ENCODE measurements around the gene QRICH1. TPM values are rescaled to one million over a fixed set of nuclear protein-coding genes. Genes with fewer than 3 reads are reported as not detected.

QRICH1 gene
- total RNA-seq, 1 experiment from 2014 or later: 87.5 TPM

DNA sequence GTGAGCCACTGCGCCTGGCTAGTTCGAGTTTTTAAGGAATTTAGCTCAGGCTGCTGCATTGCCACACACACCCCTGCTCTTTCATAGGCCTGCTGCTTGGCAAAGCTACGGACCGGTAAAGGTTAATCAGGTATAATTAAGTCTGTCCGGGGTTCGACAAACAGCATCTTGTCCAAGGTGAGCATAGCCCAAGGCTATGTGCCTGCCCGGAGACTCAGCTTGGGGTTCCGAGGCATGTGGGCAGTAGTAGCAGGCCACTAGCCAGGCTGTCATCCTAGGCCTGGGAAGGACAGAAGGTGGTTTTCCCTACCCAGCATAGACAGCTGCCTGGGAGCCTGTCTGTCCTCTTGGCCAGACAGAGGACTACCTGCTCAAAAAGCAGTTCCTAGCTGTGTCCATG lies 97.2 kb downstream of the QRICH1 start:
- Histone ChIP-seq H3K27ac (no peak overlapping the region), H3K4me2 (no peak overlapping the region), H2AFZ (no peak overlapping the region), H3K4me1 (replicated peaks; ENCODE audit: insufficient read depth) (0 out of 2 replicates have a peak, but pooled peaks cover 2% of the 10 kb centered on the region), H3F3A (ENCODE audit: insufficient read depth, low read depth) (no peaks in the 10 kb centered on the region), H3K4me3 (no peak overlapping the region), H3K36me3 (ENCODE audit: low read depth) (no peaks in the 10 kb centered on the region), H3K27me3 (ENCODE audit: insufficient read depth, low read depth) (no peaks in the 10 kb centered on the region), H3K79me2 (ENCODE audit: low read depth) (peaks cover 16% of the 10 kb centered on the region), H4K20me1 (ENCODE audit: insufficient read depth) (no peaks in the 10 kb centered on the region), H3K9me2 (ENCODE audit: insufficient read depth) (no peaks in the 10 kb centered on the region), H3K9me3 (ENCODE audit: insufficient read depth, low read depth) (no peaks in the 10 kb centered on the region)
- DNase-seq: no peak
- ChIA-PET POLR2A (ENCODE audit: unreplicated experiment) (no interaction called here), CTCF (no interaction called here)
- no TSS peak for BruUV-seq (replicated peaks)
- intact Hi-C loops (cut with micrococcal nuclease; ENCODE audit: unreplicated experiment): no loop called here
- TF ChIP-seq, protein P1, sequence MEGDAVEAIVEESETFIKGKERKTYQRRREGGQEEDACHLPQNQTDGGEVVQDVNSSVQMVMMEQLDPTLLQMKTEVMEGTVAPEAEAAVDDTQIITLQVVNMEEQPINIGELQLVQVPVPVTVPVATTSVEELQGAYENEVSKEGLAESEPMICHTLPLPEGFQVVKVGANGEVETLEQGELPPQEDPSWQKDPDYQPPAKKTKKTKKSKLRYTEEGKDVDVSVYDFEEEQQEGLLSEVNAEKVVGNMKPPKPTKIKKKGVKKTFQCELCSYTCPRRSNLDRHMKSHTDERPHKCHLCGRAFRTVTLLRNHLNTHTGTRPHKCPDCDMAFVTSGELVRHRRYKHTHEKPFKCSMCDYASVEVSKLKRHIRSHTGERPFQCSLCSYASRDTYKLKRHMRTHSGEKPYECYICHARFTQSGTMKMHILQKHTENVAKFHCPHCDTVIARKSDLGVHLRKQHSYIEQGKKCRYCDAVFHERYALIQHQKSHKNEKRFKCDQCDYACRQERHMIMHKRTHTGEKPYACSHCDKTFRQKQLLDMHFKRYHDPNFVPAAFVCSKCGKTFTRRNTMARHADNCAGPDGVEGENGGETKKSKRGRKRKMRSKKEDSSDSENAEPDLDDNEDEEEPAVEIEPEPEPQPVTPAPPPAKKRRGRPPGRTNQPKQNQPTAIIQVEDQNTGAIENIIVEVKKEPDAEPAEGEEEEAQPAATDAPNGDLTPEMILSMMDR (conservative IDR thresholded peaks at IDR 0.05): no peak
- TF ChIP-seq EZH2 (IDR thresholded peaks at IDR 0.05; ENCODE audit: low read depth): no peak

GRCh38 chr3:48993834-48994233 lies 100.0 kb downstream of the QRICH1 start:
- Histone ChIP-seq H3K27ac (no peak overlapping the region), H3K4me1 (replicated peaks; ENCODE audit: insufficient read depth) (peaks cover 17% of the 10 kb centered on the region), H3K79me2 (ENCODE audit: low read depth) (peaks cover 35% of the 10 kb centered on the region), H3K9me2 (ENCODE audit: insufficient read depth) (no peaks in the 10 kb centered on the region), H4K20me1 (ENCODE audit: insufficient read depth) (no peaks in the 10 kb centered on the region), H3F3A (ENCODE audit: insufficient read depth, low read depth) (peaks cover 9% of the 10 kb centered on the region; the same call in 1 of the 2 replicates), H3K27me3 (ENCODE audit: insufficient read depth, low read depth) (no peaks in the 10 kb centered on the region), H2AFZ (no peak overlapping the region), H3K4me2 (no peak overlapping the region), H3K9me3 (ENCODE audit: insufficient read depth, low read depth) (no peaks in the 10 kb centered on the region), H3K36me3 (ENCODE audit: low read depth) (no peaks in the 10 kb centered on the region), H3K4me3 (no peak overlapping the region)
- DNase-seq: no peak
- BruUV-seq (replicated peaks): no TSS peak
- intact Hi-C loops (cut with micrococcal nuclease; ENCODE audit: unreplicated experiment): no loop called here
- TF ChIP-seq EZH2 (IDR thresholded peaks at IDR 0.05; ENCODE audit: low read depth): no peak
- TF ChIP-seq, protein P1 (conservative IDR thresholded peaks at IDR 0.05): no peak
- CTCF ChIA-PET: no interaction called here
- POLR2A ChIA-PET (ENCODE audit: unreplicated experiment): interaction anchor here (0.6 to 0.8 kb wide), 2 partner anchors 13 to 251 kb away, joined by 3 to 4 read pairs; partner anchors contain the start of gene WDR6

DNA sequence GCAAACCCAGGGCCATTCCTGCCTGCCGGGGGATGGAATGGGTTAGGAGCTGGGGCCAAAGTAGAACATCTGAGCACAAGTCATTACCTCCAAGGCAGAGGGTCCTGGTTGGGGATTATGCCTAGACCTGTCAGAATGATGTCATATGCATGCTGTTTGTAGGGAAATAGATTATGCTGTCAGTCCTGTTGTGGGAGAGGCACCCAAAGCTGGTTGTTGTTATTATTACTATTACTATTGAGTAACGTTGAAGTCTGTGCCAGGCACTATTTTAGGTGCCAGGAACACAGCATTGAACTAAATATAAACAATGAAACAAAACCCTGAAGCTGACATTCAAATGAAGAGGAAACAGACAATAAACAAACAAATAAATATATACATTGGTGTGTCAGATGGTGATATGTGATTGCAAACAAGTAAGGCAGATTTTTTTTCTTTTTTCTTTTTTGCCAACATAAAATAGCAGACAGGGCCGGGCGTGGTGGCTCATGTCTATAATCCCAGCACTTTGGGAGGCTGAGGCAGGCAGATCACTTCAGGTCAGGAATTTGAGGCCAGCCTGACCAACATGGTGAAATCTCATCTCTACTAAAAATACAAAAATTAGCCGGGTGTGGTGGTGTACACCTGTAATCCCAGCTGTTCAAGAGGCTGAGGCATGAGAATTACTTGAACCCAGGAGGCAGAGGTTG lies 101.9 kb downstream of the QRICH1 start:
- no peak for DNase-seq
- intact Hi-C loops (cut with micrococcal nuclease; ENCODE audit: unreplicated experiment): no loop called here
- peak overlapping the region; percentile 88 for H3K4me2 ChIP-seq
- H3F3A ChIP-seq (ENCODE audit: insufficient read depth, low read depth): peaks cover 20% of the 10 kb centered on the region; the same call in 1 of the 2 replicates
- peak overlapping the region; percentile 78; the same call in 1 of the 2 replicates for H3K4me3 ChIP-seq
- H3K27me3 ChIP-seq (ENCODE audit: insufficient read depth, low read depth): no peaks in the 10 kb centered on the region
- H3K4me1 ChIP-seq (replicated peaks; ENCODE audit: insufficient read depth): peaks cover 18% of the 10 kb centered on the region
- no peaks in the 10 kb centered on the region for H3K9me3 ChIP-seq (ENCODE audit: insufficient read depth, low read depth)
- no TSS peak for BruUV-seq (replicated peaks)
- peaks cover 38% of the 10 kb centered on the region for H3K79me2 ChIP-seq (ENCODE audit: low read depth)
- H3K27ac ChIP-seq: no peak overlapping the region
- H3K9me2 ChIP-seq (ENCODE audit: insufficient read depth): no peaks in the 10 kb centered on the region
- TF ChIP-seq, protein P1 (conservative IDR thresholded peaks at IDR 0.05): no peak
- no peak for TF ChIP-seq EZH2 (IDR thresholded peaks at IDR 0.05; ENCODE audit: low read depth)
- CTCF ChIA-PET: no interaction called here
- no peaks in the 10 kb centered on the region for H3K36me3 ChIP-seq (ENCODE audit: low read depth)
- H4K20me1 ChIP-seq (ENCODE audit: insufficient read depth): no peaks in the 10 kb centered on the region
- POLR2A ChIA-PET (ENCODE audit: unreplicated experiment): no interaction called here
- no peak overlapping the region for H2AFZ ChIP-seq
